ENCODE results near the gene PHACTR2. TPM values are rescaled to one million over a fixed set of nuclear protein-coding genes. Genes with fewer than 3 reads are reported as not detected.

PHACTR2 gene
- total and polyA plus RNA-seq, 3 donors from 2014 or later = 18.3 to 121 (median 102) TPM

GRCh38 chr6:143705569-143705968 is 27.8 kb downstream of the PHACTR2 start:
- intact Hi-C loops (cut with DNase I; ENCODE audit: low total_unique reads) = no loop called here
- 27 to 44% methylated on average over 3 of the region's 3 CpGs for WGBS, 2 donors
- Histone ChIP-seq H3K9me3 (no peaks in the 10 kb centered on the region), H3K27ac (peak overlapping the region in 1 of 2 donors; percentile 73), H3K4me1 (peaks cover 26% of the 10 kb centered on the region), H3K27me3 (no peaks in the 10 kb centered on the region), H3K4me3 (no peak overlapping the region), H3K36me3 (ENCODE audit: low read depth, missing control alignments) (no peaks in the 10 kb centered on the region)
- TF ChIP-seq CTCF (IDR thresholded peaks at IDR 0.05) = no peak
- no peak for TF ChIP-seq POLR2A (IDR thresholded peaks at IDR 0.05)
- DNase-seq = no peak

DNA sequence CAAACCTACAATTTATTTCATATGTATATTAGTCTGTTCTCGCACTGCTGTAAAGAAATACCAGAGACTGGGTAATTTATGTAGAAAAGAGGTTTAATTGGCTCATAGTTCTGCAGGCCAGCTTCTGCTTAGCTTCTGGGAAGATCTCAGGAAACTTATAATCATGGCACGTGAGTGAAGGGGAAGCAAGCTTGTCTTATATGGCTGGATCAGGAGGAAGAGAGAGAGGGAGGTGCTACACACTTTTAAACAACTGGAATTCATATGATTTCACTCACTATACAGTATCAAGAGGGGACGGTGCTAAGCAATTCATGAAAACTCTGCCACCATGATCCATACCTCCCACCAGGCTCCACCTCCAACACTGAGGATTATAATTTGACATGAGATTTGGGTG is 29.9 kb downstream of the PHACTR2 start:
- WGBS, 2 donors = 79 to 87% methylated on average over 3 of the region's 3 CpGs
- Histone ChIP-seq H3K4me3 (no peak overlapping the region), H3K9me3 (no peaks in the 10 kb centered on the region), H3K4me1 (peaks cover 9% of the 10 kb centered on the region), H3K27ac (peak overlapping the region in 1 of 2 donors; percentile 53), H3K27me3 (no peaks in the 10 kb centered on the region), H3K36me3 (ENCODE audit: low read depth, missing control alignments) (no peaks in the 10 kb centered on the region)
- TF ChIP-seq CTCF (IDR thresholded peaks at IDR 0.05) (no peak), POLR2A (IDR thresholded peaks at IDR 0.05) (no peak)
- intact Hi-C loops (cut with DNase I; ENCODE audit: low total_unique reads) = no loop called here
- DNase-seq = no peak

- Histone ChIP-seq H3K36me3 (ENCODE audit: low read depth, missing control alignments) (no peaks in the 10 kb centered on the region), H3K27ac (no peak overlapping the region), H3K9me3 (no peaks in the 10 kb centered on the region), H3K4me1 (peaks cover 9% of the 10 kb centered on the region), H3K4me3 (no peak overlapping the region), H3K27me3 (no peaks in the 10 kb centered on the region)
- 91 to 100% methylated on average over 1 of the region's 1 CpG for WGBS, 2 donors
- no peak for DNase-seq
- intact Hi-C loops (cut with DNase I; ENCODE audit: low total_unique reads) = no loop called here
- no peak for TF ChIP-seq CTCF (IDR thresholded peaks at IDR 0.05)
- TF ChIP-seq POLR2A (IDR thresholded peaks at IDR 0.05) = no peak
Observed at GRCh38 chr6:143708889-143709288, 31.1 kb downstream of the PHACTR2 start.

GRCh38 chr6:143711714-143712113 is 33.9 kb downstream of the PHACTR2 start:
- Histone ChIP-seq H3K27ac (no peak overlapping the region), H3K36me3 (ENCODE audit: low read depth, missing control alignments) (no peaks in the 10 kb centered on the region), H3K4me3 (no peak overlapping the region), H3K4me1 (peaks cover 4% of the 10 kb centered on the region), H3K27me3 (no peaks in the 10 kb centered on the region), H3K9me3 (no peaks in the 10 kb centered on the region)
- intact Hi-C loops (cut with DNase I; ENCODE audit: low total_unique reads) = no loop called here
- TF ChIP-seq CTCF (IDR thresholded peaks at IDR 0.05) (no peak), POLR2A (IDR thresholded peaks at IDR 0.05) (no peak)
- DNase-seq = no peak
- 92 to 94% methylated on average over 3 of the region's 3 CpGs for WGBS, 2 donors

GRCh38 chr6:143718472-143718871 is 40.7 kb downstream of the PHACTR2 start:
- no peaks in the 10 kb centered on the region for H3K27me3 ChIP-seq
- no peaks in the 10 kb centered on the region for H3K36me3 ChIP-seq (ENCODE audit: low read depth, missing control alignments)
- H3K4me1 ChIP-seq = no peaks in the 10 kb centered on the region
- H3K27ac ChIP-seq = no peak overlapping the region
- H3K9me3 ChIP-seq = no peaks in the 10 kb centered on the region
- WGBS, 2 donors = 52 to 68% methylated on average over 1 of the region's 1 CpG
- TF ChIP-seq CTCF (IDR thresholded peaks at IDR 0.05) (no peak), POLR2A (IDR thresholded peaks at IDR 0.05) (no peak)
- intact Hi-C loops (cut with DNase I; ENCODE audit: low total_unique reads) = no loop called here
- H3K4me3 ChIP-seq = no peak overlapping the region
- DNase-seq = no peak

Data from testis (tissue), 3 donors.